Tibial artery (tissue), 4 donors: ENCODE data around the gene TIFAB.
A peak's percentile ranks its signal among the peaks of the same experiment; 100 is the strongest.
"Not testable (repeated sequence)": the region's sequence is repeated elsewhere in the genome, so short reads cannot be mapped to it uniquely, and the experiment has no call there.

Experiments used
- DNase-seq, 2 donors: peaks; one replicate each; pipeline ENCODE4 v3.0.0-alpha.2; 2019
- H3K27ac ChIP-seq, 2 donors: fragments of 200-600 bp; sonication (generic) in 1 of 2; 1 replicate in 1 of 2; 2 replicates in 1 of 2; pipeline ENCODE4 v1.5.1; 2018 to 2019; ENCODE audit warnings: mild to moderate bottlenecking in 1 of 2
- H3K27me3 ChIP-seq, 2 donors: fragments of 200-600 bp; sonication (generic) in 1 of 2; one replicate each; pipeline versions ENCODE4 v1.5.1 to v1.6.0; 2016 to 2019
- H3K36me3 ChIP-seq, 3 donors: fragments of 200-600 bp; sonication (generic) in 2 of 3; one replicate each; pipeline ENCODE4 v1.5.1; 2016 to 2019; ENCODE audit warnings: mild to moderate bottlenecking in 2 of 3
- H3K4me1 ChIP-seq, 4 donors: fragments of 200-600 bp; sonication (generic) in 2 of 4; 1 replicate in 3 of 4; 2 replicates in 1 of 4; pipeline ENCODE4 v1.5.1; 2016 to 2019
- H3K4me3 ChIP-seq, 2 donors: fragments of 200-600 bp; sonication (generic) in 1 of 2; 1 replicate in 1 of 2; 2 replicates in 1 of 2; pipeline ENCODE4 v1.5.1; 2018 to 2019; ENCODE audit warnings: mild to moderate bottlenecking in 2 of 2
- H3K9me3 ChIP-seq, 3 donors: fragments of 200-600 bp; sonication (generic) in 1 of 3; one replicate each; pipeline ENCODE4 v1.5.1; 2016 to 2019
- CTCF ChIP-seq, 2 experiments: fragments of 200-600 bp in 1 of 2; fragments of 450-650 bp in 1 of 2; IDR thresholded peaks; one replicate each; pipeline ENCODE4 v1.5.1; 2017 to 2019; ENCODE audit warnings: antibody characterized with exemption in 2 of 2, mild to moderate bottlenecking in 1 of 2, moderate library complexity in 1 of 2
- intact Hi-C: fragments of 100-400 bp; cut with DNase I; formaldehyde crosslinking; loops from one replicate; pipeline ENCODE4 v1.15.0; 2023; ENCODE audit warnings: low total_unique reads

The TIFAB gene

GRCh38 chr5:135452321-135453030 lies at the start of gene TIFAB:
TSS of gene TIFAB (minus strand) at chr5:135452351. CDS start at chr5:135449939, 2,412 bp downstream.
- intact Hi-C loops, result no loop called here
- H3K36me3 ChIP-seq, result no peaks in the 10 kb centered on the region
- peak in 1 of 2 donors; percentile 48 for DNase-seq
- H3K4me1 ChIP-seq, result peaks cover 0 to 11% (median 2%) of the 10 kb centered on the region in 4 donors
- no peak within 1 kb of the TSS for H3K27ac ChIP-seq
- H3K27me3 ChIP-seq, result peaks cover 0 to 10% of the 10 kb centered on the region in 2 donors
- TF ChIP-seq CTCF (IDR thresholded peaks at IDR 0.05), result no peak
- no peak within 1 kb of the TSS for H3K4me3 ChIP-seq
- H3K9me3 ChIP-seq, result no peaks in the 10 kb centered on the region

- DNase-seq, result no peak
- Histone ChIP-seq H3K4me1 (peaks cover 0 to 7% (median 3%) of the 10 kb centered on the region in 4 donors), H3K4me3 (no peak overlapping the region), H3K36me3 (no peaks in the 10 kb centered on the region), H3K27ac (no peak overlapping the region), H3K27me3 (no peaks in the 10 kb centered on the region), H3K9me3 (no peaks in the 10 kb centered on the region)
- TF ChIP-seq CTCF (IDR thresholded peaks at IDR 0.05), result no peak
- intact Hi-C loops, result no loop called here
These were observed 46.5 kb upstream of the TIFAB start for GRCh38 chr5:135498637-135498995.

GRCh38 chr5:135497971-135498636 lies 46.0 kb upstream of the TIFAB start:
- H3K4me1 ChIP-seq, result peaks cover 0 to 12% (median 3%) of the 10 kb centered on the region in 4 donors
- H3K9me3 ChIP-seq, result no peaks in the 10 kb centered on the region
- H3K36me3 ChIP-seq, result no peaks in the 10 kb centered on the region
- DNase-seq, result no peak
- no peak overlapping the region for H3K27ac ChIP-seq
- no peak overlapping the region for H3K4me3 ChIP-seq
- no peak for TF ChIP-seq CTCF (IDR thresholded peaks at IDR 0.05)
- intact Hi-C loops, result no loop called here
- H3K27me3 ChIP-seq, result no peaks in the 10 kb centered on the region

- DNase-seq, result not testable (repeated sequence)
These were observed 43.4 kb upstream of the TIFAB start for GRCh38 chr5:135495531-135495930.

GRCh38 chr5:135494196-135494595 lies 42.0 kb upstream of the TIFAB start:
- peaks cover 0 to 25% (median 12%) of the 10 kb centered on the region in 4 donors for H3K4me1 ChIP-seq
- H3K27me3 ChIP-seq, result peaks cover 0 to 23% of the 10 kb centered on the region in 2 donors
- no peak for TF ChIP-seq CTCF (IDR thresholded peaks at IDR 0.05)
- H3K4me3 ChIP-seq, result no peak overlapping the region
- no peaks in the 10 kb centered on the region for H3K9me3 ChIP-seq
- intact Hi-C loops, result no loop called here
- no peaks in the 10 kb centered on the region for H3K36me3 ChIP-seq
- DNase-seq, result no peak
- H3K27ac ChIP-seq, result peak overlapping the region; percentile 47 to 58

More at GRCh38 chr5:135495531-135495930, 43.4 kb upstream of the TIFAB start:
- intact Hi-C loops, H3K27ac ChIP-seq, H3K36me3 ChIP-seq, H3K9me3 ChIP-seq, H3K4me3 ChIP-seq: not testable (repeated sequence)
- H3K4me1 ChIP-seq, result peaks cover 0 to 12% (median 3%) of the 10 kb centered on the region in 4 donors
- peaks cover 0 to 10% of the 10 kb centered on the region in 2 donors for H3K27me3 ChIP-seq
